Measurements from ENCODE around the gene SLC16A11.

GRCh38 chr17:6994118-6994598 lies 49.7 kb downstream of the SLC16A11 start:
- TF ChIP-seq CTCF (IDR thresholded peaks at IDR 0.05) = no peak
- TF ChIP-seq MYC (IDR thresholded peaks at IDR 0.05; ENCODE audit: borderline replicate concordance, low read length) = no peak
- no peak for TF ChIP-seq PBX3 (IDR thresholded peaks at IDR 0.05)
- TF ChIP-seq JUN (IDR thresholded peaks at IDR 0.05) = 0 out of 5 replicates have a peak, but pooled peaks of 1 of the 2 experiments have one; percentile 35
- no peak for TF ChIP-seq KDM5A (IDR thresholded peaks at IDR 0.05)
- no peak for TF ChIP-seq FOSB (CRISPR knock-in tag; IDR thresholded peaks at IDR 0.05)
